HG03066 (cell line): ENCODE results near the gene FLG2.

ENCODE experiments used
- ATAC-seq: cut with Tn5 transposase; IDR thresholded peaks from one replicate; pipeline ENCODE4 v1.9.1; 2021; ENCODE audit warnings: low read depth; ENCODE audit not compliant: unreplicated experiment

The FLG2 gene

DNA sequence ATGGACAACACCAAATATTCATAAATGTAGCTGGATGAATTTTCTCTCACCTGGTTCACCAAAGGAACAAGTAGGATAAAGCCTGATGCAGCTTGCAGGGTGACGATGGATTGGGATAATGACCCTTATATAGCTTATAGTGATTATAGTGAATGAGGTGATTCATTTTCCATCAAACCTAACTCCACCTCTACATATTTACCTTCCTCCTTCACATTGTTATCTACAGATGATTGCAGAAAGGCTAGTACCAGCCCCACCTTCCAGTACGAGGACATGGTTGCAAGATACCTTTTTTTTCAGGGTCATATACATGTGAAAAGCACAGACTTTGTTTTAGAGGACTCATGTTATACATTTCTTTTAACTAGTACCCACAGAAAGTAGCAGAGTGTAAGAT lies at the start of gene FLG2:
Gene FLG2 (minus strand): TSS at position 101 of the 400 bp plus-strand sequence. CDS start 1,122 bp downstream, outside the sequence.
- ATAC-seq, result no peak

DNA sequence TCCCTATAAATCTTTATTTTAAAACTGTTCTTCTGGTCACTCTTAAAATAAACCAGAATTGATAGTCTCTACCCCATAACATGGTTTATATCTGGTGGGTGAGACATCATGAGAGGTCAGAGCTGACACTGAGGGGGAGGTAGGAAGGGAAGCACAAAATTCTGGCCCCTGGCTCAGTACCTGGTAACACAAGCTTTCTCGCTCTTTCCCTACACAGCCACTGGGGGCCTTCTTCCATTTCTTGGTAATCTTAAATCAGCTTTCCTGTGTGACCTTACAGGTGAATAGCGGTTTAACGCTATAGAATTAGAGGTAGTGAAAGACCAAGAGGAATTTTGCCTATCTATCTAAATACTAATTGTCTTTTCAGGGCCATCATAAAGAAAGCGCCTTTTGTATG lies 48.9 kb upstream of the FLG2 start:
- no peak for ATAC-seq

DNA sequence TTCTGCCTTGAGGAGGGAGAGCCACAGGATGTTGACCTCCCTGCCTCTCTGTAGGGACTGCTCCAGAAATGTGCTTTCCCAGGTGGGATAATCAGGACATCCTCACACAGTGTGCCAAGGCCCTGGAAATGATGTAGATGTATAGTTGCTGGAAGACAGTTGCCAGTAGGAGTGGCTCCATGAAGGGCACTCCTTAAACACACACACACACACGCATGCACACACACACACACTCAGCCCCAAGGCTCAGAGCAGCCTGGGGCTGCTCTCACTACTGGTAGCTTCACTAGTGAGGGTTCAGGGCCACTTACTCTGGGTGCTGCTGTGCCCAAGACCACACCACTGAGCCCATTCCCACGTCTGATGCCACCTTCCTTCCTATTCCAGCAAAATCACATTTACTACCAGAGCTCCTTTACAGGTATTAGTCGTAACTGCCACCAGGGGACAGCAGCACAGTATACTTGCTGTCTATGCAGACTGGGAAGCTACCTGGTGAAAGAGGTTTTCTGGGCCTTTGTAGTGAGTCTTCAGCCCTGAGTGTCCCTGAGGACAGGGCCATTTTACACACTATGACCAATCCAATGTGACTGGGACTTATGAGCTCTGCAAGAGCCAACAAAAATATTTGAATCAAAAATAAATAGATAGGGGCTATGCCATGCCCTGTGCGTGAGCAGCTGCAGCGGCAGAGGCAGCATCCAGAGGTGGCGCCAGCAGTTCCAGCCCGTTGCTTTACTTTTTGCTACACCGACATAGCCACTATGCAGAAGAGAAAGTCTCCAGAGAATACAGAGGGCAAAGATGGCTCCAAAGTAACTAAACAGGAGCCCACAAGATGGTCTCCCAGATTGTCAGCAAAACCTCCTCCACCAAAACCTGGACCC lies 39.2 kb upstream of the FLG2 start:
- no peak for ATAC-seq

DNA sequence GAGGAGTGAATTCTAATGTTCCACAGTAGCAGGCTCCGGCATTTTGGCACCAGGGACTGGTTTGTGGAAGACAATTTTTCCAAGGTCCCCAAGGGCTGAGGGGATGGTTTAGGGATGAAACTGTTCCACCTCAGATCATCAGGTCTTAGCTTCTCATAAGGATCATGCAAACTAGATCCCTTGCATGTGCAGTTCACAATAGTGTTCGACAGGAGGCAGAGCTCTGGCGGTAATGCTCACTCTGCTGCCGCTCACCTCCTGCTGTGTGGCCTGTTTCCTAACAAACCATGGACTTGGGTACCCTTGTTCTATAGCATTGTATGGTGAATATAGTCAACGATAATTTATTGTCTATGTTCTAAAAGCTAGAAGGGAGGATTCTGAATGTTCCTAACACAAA lies 37.7 kb upstream of the FLG2 start:
- ATAC-seq, result no peak

DNA sequence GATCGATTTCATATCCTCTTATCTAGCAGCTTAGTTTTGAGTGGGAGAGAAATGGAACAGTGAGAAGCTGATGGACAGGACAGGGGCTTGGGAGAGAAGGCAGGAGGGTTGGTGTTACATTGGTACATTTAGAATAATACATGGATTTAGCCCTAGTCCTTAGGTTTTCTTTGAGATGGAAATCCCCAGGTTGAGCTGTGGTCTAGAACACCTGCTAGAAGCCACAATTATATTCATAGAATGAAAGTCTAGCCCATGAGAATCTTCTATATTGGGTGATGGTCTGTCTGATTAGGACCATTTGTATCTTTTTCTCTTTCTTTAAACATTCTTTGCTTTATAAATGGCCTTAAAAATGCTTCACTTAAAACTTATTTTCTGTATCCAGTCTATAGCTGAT lies 34.3 kb upstream of the FLG2 start:
- ATAC-seq, result no peak

DNA sequence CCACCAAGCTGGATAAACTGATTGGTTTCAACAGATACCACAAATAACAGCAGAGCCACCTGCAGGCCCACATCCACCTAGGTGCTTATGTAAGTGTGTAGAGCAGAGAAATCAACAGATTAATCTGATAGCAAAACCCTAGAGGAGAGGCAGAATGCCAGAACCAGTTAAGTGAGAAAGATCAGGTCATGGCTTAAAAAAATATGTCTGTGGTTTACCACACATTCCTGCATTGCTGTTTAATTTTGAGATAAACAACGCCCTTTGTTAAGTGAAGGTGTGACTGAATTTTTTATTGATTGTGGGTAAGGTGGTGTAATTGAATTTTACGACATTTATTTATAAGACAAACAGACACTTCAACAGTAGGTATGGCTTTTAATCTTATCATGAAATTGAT lies 33.1 kb upstream of the FLG2 start:
- ATAC-seq, result no peak

DNA sequence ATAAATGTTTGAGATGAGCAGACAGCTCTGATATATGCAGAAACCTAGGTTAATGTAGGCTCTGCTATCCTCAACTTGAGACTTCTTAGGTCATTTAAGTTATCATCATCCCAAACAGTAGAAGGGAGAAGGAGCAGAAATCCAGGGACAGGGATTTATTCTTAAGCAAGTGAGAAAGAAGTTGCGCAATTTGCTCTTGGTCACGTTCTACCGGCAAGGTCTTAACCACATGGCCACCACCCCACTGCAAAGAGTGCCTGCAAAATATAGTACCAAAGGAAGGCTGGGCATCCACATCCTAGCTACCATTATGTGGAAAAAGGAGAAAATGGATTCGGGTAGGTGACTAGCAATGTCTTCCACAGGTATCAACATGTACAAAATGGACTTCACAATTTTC lies 29.1 kb upstream of the FLG2 start:
- no peak for ATAC-seq

DNA sequence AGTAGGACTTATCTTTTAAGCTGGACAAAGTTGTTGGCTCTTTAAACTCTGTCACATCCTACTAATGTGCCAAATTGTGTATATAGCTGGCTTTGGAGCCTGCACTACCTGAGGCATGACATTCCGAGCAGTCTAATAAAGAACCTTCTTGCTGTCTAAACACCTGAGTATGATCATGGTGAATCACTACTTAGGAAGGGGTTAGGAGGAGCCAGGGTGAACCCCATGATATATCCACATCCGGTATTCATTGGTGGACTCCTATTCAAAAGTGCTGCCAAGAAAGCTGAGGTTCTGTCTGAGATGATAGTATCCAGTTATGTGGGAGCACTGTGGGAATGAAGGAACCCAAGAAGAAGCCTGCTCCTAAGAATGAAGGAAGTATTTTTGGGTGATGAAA lies 27.1 kb upstream of the FLG2 start:
- ATAC-seq, result no peak

DNA sequence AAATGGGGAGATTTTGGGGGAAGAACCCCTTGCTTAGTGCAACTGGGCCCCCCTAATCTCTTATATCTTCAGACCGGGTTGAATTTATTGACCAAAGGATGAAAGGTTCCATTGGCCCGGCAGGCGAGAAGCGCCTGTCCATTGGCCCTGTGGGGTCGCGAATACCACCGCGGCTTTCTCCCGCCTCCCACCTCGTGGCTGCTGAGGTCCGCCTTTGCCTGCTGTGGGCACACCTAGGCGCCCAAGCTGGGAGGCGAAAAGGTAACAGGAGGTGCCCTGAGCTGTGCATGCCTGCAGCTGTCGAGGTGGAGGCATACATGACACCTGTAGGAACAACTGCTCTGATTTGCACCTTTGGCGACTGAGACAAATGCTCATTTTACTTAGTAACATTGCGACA lies 21.1 kb upstream of the FLG2 start:
- ATAC-seq, result no peak

DNA sequence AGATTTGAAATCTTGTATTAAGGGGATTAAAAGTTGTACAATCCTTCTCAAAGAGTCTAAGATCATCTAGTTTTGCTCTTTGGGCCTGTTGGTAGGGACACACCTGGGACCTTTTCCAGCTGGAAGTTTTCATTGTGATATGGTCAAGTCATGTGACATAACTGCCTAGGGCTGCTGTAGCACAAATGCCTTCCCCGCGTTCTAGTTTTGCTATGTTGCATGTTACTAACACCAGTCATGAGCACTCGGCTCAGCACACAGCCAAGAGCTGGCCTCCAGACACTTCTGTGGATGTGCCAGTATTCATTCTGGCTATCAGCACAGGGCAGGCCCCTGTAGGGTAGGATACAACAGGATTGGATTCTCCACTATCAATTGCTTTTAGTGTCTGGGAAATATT lies 14.6 kb upstream of the FLG2 start:
- ATAC-seq, result no peak

DNA sequence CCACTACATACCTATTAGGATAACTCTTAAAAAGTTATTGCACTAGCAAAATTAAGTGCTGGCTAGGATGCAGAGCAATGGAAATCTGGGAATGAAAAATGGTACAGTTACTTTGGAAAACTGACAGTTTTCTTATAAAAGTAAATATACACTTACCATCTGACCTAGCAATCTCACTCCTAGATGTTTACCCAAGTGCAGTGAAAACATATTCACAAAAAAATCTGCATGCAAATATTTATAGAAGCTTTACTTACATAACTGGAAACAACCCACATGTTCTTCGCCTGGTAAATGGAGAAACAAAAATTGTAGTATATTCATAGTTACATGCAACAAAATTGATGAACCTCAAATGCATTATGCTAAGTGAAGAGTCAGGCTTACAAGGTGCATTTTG lies 12.9 kb upstream of the FLG2 start:
- no peak for ATAC-seq

DNA sequence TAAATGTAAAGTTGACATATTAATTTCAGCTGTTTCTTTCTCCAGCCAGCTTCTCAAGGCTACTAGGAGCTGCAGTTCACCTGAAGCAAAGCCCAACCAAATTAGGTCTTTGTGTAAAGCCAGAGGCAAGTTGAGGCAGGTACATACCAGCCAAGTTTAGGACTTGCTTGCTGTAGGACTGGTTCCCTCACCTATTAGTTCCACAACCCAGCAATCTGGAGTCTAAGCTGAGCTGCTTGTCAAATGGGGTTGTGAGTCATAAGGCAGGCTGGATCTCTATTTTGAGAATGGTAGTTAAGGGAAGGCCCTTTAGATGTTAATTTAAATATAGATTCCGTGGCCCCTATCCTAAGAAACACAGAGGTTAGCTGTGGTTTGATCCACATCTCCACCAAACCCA lies 7.6 kb upstream of the FLG2 start:
- no peak for ATAC-seq

DNA sequence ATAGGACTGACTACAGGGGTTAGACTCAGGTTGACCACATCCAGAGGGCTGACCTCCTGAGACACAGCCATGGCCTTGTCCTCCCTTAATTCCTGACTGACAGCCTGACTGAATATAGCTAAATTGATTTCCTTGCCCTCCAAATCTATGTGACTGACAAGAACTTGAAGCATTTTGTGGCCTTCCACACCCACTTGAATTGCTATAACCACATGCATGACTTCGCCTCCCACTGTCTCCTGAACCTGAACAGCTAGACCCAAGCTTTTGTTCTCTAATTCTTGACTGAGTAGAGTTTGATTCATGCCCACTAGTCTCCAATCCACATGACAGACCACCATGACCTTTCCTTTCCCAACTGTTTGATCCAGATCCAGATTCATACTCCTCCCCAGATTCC lies 3.1 kb downstream of the FLG2 start:
- no peak for ATAC-seq

DNA sequence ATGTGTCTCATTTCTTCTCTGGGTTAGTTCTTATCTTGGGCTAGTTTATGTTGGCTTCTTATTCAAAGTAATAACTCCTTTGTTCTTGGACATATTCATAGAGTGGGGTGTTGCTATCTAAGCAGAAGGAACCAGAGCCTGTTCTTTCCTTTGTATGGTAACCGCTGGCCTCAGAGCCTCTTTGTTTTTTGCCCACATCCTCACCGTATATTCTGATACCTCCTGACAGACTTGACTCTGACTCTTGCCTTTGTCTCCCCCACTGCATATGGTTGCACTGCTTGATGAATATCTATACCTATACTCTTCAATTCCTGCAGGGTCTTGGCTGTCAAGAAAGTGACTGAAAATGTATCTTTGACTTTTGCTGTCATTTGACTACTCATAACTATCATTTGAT lies 10.2 kb downstream of the FLG2 start:
- ATAC-seq, result no peak

DNA sequence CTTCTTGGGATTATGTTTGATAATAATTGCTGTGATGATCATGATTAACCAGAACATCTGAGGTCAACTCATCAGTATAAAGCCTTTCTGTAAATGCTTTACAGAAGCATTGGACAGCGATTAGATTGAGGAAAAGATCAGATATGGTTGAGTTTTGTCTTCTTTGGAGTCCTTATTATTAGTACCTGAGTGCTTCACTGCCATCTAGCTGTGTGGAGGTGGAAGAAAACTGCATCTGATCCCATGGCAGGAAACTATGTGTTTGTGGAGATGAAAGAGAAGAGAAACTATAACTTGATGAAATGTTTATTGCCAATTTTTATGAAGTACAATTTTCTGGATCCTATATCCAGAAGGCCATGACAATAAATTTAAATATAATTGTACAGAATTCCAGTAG lies 11.4 kb downstream of the FLG2 start:
- no peak for ATAC-seq

DNA sequence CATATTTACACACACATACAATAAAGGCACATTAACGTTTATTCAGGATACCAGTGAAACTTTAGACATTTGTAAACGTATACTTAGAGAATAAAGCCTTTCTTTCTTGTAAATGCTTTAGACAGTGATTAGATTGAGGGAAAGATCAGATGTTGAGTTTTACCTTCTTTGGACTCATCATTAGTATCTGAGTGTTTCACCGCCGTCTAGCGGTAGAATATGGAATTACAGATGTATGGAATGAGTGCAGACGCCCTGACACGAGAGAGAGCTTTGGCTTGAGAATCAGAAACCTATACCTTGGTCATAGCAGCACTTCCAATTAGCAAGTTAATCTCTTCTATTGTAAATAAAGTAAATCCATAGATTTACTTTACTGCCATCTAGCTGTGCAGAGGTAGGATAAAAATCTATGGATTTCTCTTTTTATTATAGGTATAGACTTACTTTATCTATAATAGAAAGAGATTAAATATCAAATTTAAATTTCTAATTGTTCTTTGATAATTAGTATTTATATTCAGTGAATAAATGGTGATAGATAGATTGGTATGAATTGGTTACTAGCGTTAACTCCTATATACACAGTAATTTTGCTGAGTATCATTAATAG lies 12.6 kb downstream of the FLG2 start:
- ATAC-seq, result no peak

DNA sequence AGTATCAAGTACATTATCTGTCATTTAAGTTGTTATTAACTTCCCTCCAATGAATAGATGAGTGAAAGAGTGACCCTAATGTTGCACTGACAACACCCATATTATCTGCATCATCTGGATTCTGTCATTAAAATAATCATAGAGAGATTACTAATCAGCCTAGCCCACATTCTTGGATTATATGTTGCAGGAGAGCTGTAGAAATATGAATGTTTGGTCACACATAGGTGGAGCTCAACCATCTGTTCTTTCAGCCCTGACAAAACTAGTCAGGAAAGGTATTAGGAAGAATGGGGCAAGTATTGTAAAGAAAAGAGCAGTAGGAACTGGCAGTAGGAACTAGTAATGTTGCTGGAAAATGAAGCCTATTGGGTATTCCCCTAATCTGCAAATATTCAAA lies 15.4 kb downstream of the FLG2 start:
- ATAC-seq, result no peak

DNA sequence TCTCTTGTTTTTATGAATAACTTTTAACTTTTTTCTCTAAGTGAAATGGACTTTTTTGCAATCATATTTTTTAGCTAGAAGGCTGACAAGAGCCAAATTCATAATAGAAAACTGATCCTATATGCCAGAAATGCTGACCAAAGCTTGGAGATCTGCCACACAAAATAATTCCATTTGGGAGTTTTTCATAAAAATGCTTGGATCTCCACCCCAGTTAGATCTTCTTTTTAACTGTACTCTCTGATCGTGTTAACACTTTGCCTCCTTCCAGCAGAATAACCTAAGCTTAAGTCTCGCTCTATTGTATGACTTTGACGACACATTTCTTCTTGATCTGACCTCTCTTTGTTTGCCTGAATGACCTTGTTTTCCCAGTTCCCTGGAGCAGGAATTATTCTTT lies 16.8 kb downstream of the FLG2 start:
- ATAC-seq, result no peak

DNA sequence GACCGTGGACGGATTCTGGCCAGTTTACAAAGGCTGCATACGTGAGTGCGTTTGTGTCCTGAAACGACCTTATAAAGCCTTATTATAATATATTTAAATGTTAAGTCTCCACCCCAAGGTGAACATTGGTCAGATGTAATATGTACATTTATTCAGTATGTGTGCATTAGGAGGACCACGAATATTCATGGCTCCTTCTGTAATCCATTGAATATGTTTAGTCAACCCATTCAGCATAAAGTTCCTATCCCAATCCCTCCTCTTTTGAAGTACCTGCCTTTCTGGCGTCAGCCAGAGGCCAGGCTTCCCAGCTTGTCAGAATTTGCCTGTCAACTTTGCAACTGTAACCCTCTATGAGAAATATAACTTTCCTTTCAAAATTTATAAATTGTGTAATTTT lies 24.4 kb downstream of the FLG2 start:
- ATAC-seq, result no peak

DNA sequence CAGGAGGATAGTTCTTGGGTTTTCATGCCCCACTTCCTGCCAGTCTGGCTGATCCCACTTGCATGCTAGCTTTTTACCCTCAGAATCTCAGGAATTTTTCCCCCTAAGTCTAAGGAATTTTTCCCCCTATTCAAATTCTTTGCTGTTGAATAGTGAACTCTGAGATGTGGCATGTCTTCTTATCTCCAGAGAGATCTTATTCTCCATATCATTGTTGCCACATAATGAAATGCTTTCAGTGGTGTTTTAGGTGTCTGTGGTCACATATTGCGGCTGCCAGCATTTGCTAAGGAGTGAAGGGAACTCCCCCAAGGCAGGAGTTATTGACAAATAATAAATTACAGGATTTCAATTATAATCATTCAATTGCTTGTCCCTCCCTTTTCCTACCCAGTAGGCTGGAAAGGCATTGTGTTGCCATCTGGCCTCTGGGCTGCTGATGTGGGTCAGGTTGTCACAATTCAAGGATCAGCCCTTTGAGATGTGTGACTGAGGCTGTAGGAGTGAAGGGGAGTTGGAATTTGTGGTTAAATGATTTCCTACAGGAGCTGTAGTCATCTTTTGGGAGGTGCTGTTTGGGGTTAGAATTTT lies 30.9 kb downstream of the FLG2 start:
- no peak for ATAC-seq

DNA sequence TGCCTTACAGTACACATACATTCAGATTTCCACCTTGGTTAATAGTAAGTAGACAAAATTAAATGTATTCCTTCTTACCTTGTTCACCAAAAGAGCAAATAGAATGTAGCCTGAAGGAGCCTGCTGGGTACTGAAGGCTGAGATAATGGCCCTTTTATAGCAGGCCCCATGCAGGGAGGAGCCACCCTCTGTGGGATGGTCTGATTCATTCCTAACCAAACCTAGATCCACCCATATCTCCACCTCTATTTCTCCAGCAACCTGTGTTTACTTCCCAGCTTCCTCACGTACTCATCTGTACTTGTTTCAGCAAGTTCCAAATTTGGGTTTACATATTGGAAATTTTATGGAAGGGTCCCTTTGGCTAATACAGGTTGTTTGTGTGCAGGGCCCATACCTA lies 34.7 kb downstream of the FLG2 start, which contains the start of gene FLG:
Gene FLG (minus strand): TSS at position 129 of the 400 bp plus-strand sequence. CDS start 9,783 bp downstream, outside the sequence.
- no peak for ATAC-seq

DNA sequence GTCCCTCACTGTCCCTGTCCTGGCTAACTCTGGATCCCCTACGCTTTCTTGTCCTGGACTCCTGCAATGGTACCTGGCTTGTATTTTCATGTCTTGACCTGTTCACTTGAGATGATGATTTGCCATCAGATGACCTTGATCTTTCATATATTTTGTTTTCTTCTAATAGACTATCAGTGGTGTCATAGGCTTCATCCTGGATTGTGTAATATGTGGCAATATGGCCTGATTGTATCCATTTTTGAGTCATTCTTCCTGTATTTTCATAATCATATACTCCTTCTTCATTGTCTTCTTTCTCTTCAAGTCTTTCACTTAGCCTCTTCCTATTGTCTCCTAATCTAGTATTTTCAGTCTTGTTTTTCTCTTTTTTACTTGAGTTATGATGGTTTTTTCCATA lies 45.8 kb downstream of the FLG2 start:
- ATAC-seq, result no peak
